ENCODE measurements around the gene INHA.

INHA gene

GRCh38 chr2:219560037-219560892 lies 11.8 kb upstream of the INHA start:
- DNase-seq = no peak

GRCh38 chr2:219560893-219561178 lies 11.3 kb upstream of the INHA start:
- DNase-seq = no peak

- DNase-seq = no peak
Measured at GRCh38 chr2:219561179-219562048, 10.7 kb upstream of the INHA start.

GRCh38 chr2:219562049-219563020 lies 9.8 kb upstream of the INHA start:
- DNase-seq = no peak

DNA sequence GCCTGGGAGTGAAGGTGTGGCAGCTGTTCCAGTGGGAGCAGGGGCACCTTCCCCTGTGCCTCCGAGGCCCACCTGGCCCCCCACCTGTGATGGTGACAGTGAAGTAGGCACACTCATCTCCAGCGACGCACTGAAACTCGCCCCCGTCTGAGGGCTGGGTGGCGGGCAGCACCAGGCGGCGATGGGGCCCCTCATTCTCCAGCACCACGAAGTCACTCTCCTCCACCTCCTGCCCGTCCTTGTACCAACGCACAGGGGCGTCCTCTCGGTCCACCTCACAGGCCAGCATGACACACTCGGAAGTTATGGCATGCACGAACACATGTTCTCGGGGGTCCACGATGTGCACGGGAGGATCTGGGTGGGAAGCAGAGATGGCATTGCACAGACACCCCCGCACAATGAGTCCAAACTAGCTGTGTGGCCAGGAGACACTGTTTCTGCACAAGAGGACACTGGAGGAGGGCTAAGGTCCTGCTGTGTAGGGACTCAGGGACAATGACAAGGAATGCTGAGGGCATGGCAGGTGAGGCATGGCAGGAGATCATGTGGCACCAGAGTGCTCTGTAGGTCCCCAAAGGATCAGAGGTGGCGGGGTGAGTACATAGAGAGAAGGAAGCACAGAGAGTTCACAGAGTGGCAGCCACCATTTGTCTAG lies 8.7 kb upstream of the INHA start:
- DNase-seq = no peak

- DNase-seq = no peak
Measured at GRCh38 chr2:219565130-219566080, 6.7 kb upstream of the INHA start.

GRCh38 chr2:219566640-219567039 lies 5.5 kb upstream of the INHA start:
- DNase-seq = no peak

DNA sequence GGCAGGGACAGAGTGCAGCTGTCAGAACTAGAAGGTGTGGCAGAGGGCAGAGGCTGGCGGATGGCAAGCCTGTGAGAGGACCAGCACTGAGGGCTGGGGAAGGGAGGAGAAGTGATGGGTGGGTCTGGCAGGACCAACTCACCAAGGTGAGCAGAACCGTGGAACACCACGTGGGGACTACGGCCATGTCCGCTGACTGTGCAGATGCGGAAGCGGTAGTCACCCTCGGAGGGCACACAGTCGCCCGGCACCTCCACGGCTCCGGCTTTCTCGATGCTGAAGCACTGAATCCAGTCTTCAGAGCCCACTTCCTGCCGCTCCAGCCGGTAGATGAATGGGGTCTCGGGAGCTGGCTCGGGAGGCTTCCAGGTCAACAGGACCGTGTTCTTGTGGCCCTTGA lies 5.0 kb upstream of the INHA start:
- no peak for DNase-seq

DNA sequence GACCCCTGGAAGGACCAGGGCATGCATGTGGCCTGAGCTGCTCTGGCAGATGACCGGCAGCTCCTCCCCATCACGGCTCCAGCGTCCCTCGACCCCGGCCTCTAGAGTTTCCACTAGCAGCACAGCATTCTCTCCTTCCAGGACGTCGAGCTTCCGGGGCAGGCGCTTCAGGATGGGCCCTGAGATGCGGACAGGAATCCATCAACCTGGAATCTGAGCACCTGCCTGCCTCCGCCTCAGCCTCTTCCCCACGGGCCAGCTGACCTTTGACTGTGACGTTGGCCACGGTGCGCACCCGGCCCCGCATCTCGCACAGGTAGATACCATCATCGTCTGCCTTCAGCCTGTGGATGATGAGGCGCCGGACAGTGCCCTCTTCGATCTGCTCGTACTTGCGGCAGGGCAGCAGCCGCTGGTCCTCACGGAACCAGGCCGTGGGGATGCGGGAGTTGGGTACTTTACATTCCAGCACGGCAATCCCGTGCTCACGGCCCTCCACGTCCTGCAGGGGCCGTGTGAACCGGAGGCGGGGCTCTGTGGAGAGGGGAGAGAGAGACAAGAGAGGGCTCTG lies 4.2 kb upstream of the INHA start:
- no peak for DNase-seq

DNA sequence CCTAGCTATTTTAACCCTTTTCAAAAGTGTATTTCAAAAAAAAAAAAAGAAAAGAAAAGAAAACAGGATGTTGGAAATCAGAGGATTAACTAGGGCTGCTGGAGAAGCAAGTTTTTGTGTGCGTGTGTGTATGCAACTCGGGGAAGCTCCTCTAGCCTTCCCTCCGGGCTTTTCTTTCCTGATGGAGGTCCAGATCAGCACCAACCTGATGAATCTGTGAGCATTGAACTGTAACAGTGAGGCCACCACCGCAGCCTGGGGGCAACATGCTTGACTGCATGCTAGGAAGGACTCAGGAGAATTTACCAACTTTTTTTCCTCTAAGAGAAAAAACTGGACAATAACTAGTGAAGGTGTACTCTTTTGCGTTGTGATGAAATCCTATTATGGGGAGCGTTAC lies 3.1 kb upstream of the INHA start:
- no peak for DNase-seq

DNA sequence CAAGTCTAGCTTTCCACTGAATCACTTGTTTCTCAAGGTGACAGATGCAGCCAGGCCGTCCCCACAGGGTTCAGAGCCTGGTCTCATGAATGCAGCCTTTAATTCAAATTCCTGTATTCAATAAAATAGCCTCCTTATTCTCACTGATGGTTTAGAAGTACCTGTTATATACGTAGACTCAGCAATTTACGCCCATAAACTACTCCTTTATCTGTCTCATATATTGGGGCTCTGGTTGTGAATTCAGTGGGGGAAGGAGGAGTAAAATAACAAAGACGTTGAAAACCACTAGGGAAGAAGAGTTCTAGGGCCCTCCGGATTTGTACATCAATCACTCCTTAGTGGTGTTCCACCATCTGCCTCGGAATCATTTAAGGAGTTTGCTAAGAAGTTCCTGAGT lies 2.5 kb upstream of the INHA start:
- DNase-seq = no peak

DNA sequence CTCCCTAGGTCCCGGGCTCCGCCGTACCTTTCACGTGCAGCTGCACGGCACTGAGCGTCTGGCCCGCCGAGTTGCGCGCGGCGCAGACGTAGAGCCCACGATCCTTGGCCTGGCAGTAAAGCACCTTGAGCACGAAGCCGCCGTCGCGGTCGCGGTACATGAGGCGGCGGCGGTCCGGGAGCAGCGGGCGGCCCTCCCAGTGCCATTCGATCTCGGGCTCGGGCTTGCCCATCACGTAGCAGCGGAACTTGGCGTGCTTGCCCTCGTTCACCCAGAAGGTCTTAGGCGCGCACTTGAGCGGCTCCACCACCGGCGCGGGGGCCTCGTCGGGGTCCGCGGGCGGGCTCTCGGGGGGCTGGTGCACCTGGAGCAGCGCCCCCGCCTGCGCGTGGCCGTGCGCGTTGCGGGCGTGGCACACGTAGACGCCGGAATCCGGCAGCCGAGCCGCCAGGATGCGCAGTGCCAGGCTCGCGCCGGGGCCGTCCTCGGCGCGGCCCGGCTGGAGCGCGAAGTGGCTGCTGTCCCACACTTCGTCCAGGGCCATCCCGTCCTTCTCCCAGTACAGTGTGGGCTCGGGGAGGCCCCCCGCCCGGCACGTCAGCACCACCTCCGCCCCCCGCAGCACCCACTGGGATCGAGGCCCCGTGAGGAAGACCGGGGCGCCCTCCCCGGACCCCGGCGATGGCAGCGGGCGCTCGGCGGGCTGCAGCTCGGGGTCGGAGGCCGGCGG lies 1.8 kb upstream of the INHA start:
- no peak for DNase-seq

- DNase-seq = no peak
Measured at GRCh38 chr2:219570924-219571310, 1.2 kb upstream of the INHA start.

DNA sequence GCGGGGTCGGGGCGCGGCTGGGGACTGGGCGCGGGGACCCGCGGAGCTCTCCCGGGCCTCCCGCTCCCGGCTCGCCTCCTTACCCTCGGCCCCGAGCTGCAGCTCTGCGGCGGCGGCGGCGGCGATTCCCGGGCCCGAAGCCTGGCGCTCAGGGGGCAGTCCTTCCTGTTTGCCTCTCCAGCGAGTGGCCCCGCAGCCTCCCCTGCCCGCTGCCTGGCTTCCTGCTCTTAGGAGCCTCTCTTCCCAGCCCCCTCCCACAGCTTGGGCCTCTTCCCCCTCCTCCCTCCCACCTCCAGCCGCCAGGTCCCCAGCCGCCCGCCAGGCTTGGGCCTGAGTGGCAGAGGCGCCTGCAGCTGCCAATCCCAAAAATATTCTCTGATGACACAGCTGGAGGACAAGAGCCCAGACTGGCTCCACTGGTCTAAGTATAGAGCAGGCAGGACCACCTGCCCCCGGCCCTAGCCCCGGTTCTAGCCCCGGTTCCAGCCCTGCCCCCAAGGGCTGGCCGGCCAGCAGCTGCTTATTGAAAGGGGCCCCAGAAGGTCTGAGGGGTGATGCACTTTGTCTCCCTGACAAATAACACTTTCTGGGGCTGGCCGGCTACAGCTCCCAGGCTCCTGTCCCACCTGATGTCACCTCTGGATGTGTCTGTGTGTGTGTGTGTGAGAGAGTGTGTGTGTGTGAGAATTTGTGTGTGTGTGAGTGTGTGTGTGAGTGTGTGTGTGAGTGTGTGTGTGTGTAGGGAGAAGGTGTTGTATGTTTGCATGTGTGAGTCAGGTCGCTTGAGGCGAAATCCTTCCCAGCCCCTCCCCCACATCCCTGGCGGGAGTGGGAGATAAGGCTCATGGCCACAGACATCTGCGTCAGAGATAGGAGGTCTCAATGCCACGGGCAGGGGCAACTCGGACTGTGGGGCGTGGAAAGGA lies 536 bp upstream of the INHA start, which contains the start of gene OBSL1:
Gene OBSL1, minus strand, starts transcription at position 229 of the 926 bp plus-strand sequence. CDS start 307 bp downstream, outside the sequence.
- peak; percentile 10 to 13 for DNase-seq

- DNase-seq = peak; percentile 2 to 86
Measured at GRCh38 chr2:219573166-219573565, 1.1 kb downstream of the INHA start.

DNA sequence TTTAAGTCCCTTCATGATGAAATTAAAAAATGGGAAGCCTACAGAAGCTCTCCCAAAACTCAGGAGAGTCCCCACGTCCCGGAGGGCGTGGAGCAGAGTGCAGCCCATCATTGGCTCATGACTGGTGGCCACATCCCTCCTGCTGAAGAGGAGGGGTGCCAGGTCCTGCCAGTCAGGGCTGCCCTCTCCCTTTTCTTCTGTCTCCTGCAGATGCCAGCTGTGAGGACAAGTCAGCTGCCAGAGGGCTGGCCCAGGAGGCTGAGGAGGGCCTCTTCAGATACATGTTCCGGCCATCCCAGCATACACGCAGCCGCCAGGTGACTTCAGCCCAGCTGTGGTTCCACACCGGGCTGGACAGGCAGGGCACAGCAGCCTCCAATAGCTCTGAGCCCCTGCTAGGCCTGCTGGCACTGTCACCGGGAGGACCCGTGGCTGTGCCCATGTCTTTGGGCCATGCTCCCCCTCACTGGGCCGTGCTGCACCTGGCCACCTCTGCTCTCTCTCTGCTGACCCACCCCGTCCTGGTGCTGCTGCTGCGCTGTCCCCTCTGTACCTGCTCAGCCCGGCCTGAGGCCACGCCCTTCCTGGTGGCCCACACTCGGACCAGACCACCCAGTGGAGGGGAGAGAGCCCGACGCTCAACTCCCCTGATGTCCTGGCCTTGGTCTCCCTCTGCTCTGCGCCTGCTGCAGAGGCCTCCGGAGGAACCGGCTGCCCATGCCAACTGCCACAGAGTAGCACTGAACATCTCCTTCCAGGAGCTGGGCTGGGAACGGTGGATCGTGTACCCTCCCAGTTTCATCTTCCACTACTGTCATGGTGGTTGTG lies 2.6 kb downstream of the INHA start:
- no peak for DNase-seq

DNA sequence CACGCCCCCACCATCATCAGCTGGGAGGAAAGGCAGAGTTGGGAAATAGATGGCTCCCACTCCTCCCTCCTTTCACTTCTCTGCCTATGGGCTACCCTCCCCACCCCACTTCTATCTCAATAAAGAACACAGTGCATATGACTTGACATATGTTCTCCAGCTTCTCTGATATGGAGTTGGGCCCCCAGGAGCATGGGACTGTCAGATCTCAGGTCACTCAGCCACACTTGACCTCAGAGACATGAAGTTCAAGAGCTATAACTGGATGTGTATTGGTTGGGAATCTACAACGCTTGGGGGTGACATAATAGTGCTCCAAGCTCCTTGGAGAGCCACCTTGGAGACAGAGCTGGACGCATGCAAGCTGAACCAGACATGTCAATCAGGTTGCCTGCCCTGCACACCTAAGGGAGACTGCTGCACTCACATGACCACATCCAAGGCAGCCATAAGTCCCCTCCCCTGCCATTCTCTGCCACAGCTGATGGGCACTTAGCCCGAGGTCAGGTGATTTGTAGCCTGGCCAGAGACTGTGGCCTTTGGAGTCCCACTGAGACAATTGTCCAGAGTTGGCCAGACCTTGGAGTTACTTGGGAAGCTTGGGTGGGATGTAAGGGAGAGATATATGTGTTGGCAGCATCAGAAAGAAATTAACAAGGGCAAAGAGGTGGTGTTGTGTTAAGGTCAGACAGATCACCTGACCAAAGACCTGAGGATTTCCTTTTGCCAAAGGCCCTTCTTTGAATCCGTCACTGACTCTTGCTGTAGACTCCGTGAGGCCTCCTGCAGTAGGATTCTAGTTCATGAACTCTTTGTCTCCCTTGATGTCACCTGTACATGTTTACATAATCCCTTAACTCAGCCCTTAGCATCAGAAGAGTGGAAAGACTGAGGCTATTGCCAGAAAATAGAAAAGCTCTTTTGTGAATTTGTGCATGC lies 3.7 kb downstream of the INHA start:
- no peak for DNase-seq

Measured in Kasumi-1 (cell line).